Measurements from ENCODE around the gene PRR12.

The PRR12 gene, protein sequence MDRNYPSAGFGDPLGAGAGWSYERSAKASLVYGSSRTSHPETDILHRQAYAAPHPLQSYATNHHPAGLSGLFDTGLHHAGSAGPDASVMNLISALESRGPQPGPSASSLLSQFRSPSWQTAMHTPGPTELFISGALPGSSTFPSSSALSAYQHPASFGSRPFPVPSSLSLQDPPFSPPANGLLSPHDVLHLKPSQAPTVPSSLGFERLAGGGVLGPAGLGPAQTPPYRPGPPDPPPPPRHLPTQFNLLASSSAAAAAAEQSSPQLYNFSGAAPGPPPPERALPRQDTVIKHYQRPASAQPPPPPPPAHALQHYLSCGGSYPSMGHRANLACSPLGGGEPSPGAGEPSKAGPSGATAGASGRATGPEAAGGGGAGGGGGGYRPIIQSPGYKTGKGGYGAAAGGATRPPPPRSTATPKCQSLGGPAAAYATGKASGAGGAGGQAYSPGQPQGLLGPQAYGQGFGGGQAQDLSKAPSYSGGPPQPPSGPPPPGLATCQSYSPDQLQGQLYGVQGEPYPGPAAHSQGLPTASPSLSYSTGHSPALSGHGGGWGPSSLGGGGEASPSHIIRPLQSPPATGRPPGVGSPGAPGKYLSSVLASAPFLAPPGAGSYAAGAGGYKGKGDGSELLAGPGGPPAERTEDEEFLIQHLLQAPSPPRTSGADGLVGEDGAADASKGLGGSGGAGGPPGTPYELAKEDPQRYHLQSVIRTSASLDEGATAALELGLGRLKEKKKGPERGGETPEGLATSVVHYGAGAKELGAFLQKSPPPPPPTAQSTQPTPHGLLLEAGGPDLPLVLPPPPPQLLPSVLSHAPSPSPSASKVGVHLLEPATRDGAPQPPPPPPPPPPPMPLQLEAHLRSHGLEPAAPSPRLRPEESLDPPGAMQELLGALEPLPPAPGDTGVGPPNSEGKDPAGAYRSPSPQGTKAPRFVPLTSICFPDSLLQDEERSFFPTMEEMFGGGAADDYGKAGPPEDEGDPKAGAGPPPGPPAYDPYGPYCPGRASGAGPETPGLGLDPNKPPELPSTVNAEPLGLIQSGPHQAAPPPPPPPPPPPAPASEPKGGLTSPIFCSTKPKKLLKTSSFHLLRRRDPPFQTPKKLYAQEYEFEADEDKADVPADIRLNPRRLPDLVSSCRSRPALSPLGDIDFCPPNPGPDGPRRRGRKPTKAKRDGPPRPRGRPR (N-terminal part only)

DNA sequence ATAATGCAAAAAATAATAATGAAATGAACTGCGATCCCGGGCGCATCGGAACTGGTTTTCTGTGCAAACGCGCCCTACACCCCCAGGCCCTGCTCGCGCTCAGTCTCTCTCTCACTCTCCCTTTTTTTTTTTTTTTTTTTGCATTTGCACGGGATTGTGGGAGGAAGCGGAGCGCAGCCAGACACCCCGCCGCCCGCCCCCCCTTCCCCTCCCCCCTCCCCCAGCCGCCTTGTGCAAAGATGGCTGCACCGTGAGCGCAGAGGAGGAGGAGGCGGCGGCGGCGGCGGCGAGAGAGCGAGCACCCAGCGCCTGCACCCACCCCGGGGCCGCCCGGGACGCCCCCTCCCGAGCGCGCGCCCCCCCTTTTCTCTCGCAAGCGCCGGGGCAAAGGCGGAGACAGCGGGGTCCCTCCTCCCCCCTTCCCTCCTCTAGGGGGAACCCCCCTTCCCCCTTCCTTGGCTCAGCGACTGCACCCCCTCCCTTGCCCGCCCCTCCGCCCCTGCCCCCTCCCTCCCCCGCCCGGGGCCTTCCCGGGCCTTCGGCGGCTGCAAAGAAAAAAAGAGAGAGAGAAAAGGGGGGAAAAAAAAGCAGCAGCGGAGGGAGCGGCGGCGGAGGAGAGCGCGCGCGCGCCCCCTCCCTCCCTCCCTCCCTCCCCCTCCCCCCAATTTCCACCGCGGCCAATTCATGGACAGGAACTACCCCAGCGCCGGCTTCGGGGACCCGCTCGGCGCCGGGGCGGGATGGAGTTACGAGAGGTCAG is at the start of gene PRR12:
Gene PRR12, plus strand, starts transcription at position 212 of the 760 bp plus-strand sequence. Its CDS starts 473 bp downstream, at position 685.
- in situ Hi-C loops (cut with MboI; ENCODE audit: low sequenced_read_pairs), result no loop called here

DNA sequence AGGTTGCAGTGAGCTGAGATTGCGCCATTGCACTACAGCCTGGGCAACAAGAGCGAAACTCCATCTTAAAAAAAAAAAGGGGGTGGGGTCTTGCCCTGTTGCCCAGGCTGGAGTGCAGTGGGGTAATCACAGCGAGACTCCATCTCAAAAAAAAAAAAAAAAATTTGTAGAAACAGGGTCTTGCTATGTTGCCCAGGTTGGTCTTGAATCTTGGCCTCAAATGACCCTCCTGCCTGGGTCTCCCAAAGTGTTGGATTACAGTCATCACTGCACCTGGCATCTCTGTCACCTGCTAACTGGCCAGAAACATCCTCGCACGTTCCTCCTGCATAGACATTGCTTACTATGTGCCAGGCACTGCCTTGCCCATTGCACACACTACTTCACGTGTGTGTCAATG is 49.1 kb upstream of the PRR12 start:
- in situ Hi-C loops (cut with MboI; ENCODE audit: low sequenced_read_pairs), result no loop called here

DNA sequence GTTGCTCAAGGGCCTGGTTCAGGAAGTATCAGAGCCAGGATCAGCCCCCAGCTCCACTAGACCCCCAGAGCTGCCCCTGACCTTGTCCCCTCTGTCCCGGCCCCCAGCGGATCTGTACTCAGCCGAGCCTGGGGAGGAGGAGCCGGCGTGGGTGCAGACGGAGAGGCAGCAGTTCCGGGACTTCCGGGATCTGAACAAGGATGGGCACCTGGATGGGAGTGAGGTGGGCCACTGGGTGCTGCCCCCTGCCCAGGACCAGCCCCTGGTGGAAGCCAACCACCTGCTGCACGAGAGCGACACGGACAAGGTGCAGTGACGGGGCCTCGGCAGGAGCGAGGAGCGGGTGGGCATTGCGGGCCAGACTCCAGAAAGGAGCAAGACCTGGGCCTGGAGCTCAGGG is 48.5 kb upstream of the PRR12 start:
- in situ Hi-C loops (cut with MboI; ENCODE audit: low sequenced_read_pairs), result no loop called here

DNA sequence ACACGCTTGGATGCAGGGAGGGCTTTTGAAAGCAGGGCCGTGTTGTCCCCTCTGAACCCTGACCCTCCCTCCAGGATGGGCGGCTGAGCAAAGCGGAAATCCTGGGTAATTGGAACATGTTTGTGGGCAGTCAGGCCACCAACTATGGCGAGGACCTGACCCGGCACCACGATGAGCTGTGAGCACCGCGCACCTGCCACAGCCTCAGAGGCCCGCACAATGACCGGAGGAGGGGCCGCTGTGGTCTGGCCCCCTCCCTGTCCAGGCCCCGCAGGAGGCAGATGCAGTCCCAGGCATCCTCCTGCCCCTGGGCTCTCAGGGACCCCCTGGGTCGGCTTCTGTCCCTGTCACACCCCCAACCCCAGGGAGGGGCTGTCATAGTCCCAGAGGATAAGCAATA is 48.0 kb upstream of the PRR12 start:
- in situ Hi-C loops (cut with MboI; ENCODE audit: low sequenced_read_pairs), result no loop called here

DNA sequence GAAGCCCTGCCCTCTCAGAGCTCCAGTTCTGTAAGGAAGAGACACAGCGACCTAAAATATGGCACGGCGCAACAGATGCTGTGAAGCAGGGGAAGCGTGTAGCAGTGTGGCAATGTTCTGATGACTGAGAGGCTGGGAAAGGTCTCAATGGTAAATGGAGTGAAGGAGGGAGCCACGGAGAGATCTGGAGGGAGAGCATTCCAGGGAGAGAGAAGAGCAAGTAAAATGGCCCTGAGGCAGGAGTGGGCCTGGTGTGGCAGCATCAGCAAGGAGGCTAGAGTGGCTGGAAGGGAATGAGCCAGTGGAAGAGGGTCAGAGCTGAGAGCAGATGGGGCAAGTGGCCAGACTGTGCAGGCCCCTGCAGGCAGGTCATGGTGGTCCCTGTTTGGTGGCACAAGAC is 46.8 kb upstream of the PRR12 start:
- in situ Hi-C loops (cut with MboI; ENCODE audit: low sequenced_read_pairs), result no loop called here

DNA sequence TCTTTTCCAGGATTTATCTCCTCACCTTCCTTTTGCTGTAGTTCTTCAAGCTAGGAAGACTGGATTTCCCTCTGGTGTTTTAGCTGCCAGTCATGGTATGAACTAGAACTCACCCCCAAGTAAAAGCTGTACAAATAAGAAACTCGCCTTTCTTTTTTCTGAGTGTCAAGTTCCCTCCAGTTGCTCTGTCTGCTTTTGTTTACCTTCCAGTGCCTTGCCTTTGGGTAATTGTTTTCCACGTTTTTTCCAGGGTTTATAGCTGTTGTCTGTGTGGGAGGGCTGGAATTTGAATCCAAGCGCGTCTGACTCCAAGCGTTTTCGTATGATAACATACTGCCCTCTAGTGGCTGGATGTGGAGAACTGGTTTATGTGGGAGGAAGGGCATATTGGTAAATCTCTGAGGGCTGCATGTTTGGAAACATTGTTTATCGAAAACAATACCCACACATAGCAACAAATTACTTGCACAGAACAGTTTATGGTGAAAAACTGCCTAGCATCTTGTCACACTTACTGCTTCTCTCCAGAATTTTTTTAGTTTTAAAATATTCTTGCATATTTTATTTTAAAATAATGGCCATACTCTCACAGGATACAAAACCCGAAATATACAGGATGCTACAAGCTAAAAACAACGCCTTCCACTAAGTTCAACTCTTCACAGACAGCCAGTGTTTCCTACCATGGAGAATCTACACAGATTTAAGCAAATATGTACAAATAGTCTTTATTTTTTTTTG is 44.0 kb upstream of the PRR12 start:
- in situ Hi-C loops (cut with MboI; ENCODE audit: low sequenced_read_pairs), result loop anchor here (5.0 kb wide), 1 partner anchor 40 kb away; no protein-coding TSS in a partner anchor

DNA sequence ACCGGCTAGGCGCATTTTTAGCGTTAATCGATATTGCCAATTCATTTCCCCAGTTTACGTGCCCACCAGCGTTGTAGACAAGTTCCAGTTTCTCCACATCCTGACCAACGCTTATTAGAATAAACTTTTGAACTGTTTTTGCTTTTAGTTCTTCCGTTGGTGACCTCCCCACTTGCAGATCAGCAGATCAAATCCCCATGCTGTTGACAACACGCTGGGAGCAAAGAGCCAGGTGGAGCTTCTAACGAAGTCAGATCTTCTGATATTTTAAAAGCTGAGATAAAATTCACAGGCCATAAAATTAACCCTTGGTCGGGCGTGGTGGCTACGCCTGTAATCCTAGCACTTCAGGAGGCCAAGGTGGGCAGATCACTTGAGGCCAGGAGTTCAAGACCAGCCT is 41.9 kb upstream of the PRR12 start:
- in situ Hi-C loops (cut with MboI; ENCODE audit: low sequenced_read_pairs), result loop anchor here (5.0 kb wide), 1 partner anchor 42 kb away; no protein-coding TSS in a partner anchor

DNA sequence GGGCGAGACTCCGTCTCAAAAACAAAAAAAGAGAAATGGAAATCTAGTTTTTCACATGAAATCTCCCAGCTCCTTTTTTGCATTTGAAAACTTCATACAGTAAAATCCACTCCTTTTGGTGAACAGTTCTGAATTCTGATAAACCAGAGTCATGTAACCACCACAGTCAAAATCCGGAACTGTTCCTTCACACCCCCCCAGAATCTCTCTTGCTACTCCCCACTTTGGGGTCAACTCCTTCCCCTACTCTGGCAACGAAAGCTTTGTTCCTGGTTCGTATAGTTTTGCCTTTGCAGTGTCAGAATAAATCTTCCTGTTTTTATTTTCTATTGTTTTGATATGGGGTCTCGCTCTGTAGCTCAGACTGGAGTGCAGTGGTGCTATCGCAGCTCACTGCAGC is 39.5 kb upstream of the PRR12 start:
- in situ Hi-C loops (cut with MboI; ENCODE audit: low sequenced_read_pairs), result no loop called here

DNA sequence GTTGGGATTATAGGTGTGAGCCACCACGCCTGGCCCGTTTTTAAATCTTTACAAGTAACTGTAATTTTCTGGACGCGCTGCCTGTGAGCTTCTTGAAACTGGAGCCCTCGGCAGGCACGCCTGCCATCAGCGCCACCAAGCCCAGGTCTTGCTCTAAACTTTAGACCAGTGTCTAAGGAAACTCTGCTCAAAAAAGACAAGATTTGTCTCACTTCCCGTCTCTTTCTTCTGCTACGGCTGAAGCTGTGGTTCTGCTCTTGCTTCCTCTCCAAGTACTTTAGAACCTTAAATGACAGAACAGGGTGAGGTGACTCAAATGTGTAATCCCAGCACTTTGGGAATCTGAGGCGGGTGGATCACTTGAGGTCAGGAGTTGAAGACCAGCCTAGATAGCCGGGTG is 38.2 kb upstream of the PRR12 start:
- in situ Hi-C loops (cut with MboI; ENCODE audit: low sequenced_read_pairs), result no loop called here

DNA sequence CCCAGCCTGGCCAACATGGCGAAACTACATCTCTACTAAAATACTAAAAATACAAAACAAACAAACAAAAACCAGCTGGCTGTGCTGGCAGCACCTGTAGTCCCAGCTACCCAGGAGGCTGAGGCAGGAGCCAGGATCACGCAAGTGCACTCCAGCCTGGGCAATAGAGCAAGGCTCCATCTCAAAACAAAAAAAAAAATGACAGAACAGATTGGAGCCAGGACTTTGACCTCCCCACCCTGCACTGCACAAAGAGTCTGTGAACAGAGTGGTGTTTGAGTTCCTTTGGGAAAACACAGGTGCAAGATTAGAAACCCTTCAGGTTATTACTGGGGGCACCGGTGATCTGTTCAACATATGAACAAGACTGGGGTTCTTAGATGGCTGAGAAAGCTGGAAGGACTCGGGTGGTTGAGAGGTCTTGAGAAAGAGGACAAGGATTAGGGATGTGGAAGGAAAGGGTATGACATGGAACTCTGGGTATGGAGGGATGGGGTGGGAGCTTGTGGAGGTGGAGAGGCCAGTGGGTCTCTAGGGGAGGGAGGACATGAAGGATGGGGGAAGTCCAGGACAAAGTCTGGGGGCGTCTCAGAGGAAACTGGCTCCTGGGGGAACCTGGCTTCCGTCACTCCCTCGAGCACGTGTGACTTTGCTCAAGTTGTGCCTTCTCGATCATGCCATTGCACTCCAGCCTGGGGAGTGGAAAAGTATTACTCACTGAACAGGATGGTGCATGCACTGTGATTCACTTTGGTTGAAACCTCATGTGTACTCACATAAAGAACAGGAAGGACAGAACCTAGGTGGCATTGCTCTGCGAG is 37.3 kb upstream of the PRR12 start:
- in situ Hi-C loops (cut with MboI; ENCODE audit: low sequenced_read_pairs), result no loop called here

DNA sequence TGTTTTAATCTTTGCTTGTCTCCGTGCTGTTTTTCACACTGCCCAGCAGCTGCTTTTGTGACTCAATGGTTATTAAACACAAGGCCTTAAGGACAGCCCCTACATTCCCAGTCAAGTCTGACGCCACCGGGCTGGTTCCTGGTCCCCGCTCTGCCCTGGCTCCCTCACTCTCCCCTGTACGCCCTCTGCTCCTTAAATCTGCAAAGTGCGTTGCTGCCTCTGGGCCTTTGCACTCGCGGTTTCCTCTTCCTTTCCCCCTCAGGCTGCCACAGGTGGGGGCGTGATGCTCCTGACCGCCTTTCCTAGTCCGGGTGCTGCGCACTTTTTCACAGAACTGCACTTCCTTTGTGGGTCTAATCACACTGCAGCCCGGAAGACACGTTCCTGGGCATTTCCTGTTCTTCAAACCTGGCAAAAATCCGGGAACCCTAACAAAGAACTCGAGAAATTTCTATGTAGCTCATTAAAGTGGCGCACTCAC is 36.2 kb upstream of the PRR12 start:
- in situ Hi-C loops (cut with MboI; ENCODE audit: low sequenced_read_pairs), result no loop called here

DNA sequence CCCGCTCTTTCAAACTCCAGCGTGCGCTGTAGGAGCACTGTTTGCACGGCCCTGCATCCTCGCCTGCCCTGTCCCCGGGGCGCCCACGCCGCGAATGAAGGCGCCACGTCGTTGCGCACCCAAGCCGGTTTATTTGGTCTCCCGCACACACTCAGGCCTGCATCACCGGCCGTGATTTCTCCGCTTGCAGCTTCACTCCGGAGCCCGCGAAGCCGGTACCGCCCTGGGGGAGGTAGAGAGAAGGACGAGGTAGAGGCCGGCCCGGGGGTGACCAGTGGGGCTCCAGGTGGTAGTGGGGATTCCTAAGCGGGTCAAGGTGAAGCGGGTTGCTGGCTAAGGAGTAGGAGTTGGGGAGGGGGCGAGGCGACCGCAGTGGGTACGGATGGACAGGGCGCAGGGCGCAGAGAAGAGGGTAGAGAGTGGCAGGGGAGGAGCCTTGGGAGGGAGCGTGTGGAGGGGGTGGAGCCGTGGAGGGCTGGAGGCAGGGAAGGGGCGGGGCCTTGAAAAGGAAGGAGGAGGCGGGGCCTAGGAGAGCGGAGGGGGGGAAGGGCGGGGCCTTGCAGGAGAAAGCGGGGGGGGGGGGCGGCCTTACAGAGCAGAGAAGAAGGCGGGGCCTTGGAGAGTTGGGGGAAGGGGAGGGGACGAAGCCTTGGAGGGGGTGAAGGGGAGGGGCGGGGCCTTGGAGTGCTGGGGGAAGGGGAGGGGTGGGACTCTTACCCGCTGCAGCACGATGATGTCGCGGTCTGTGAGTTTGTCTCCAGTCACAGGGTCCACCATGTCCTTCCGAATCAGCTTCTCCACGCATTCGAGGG is 35.2 kb upstream of the PRR12 start:
- in situ Hi-C loops (cut with MboI; ENCODE audit: low sequenced_read_pairs), result no loop called here

DNA sequence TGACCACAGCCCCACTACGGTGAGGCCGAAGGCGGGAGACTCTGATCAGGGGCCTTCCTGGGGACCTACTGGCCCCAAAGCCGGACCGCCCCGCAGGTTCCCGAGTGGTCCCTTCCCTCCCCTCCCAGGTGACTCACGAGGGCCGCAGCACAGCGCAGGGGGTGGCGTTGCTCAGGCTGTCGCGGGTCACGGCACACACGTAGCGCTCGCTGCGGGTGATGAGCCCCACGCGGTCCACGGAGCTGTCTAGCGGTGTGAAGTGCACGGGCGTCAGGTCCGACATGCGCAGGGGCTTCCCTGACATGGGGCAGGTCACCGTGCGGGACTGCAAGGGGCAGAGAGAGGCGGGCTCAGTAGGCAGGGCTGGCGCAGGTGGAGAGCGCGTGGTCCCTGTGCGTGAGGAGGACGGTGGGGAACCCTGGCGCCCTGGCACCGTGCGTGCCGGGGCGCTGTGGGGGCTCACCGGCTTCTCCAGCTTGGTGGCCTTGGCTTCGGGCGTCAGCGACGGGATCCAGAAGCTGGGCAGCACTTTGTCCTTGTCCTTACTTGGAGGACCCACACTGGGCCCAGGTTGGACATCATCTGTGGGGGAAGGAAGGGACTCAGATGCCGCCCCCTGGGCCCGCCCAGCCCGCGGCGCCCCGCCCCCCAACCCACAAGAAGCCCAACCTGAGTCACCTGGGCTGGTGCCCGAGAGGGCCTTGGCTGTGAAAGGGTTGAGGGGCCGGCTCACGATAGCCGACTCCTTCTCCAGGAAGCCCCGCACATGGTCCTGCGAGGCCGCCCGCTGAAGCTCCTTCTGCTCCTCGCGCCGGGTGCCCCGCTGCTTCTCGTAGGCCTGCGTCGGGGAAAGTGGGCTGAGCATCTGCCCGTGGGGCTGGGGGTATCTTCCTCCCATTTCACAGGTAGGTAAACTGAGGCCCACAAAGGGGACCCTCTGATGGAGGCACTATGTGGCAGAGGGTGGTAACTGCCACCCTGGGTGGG is 34.3 kb upstream of the PRR12 start:
- in situ Hi-C loops (cut with MboI; ENCODE audit: low sequenced_read_pairs), result no loop called here

DNA sequence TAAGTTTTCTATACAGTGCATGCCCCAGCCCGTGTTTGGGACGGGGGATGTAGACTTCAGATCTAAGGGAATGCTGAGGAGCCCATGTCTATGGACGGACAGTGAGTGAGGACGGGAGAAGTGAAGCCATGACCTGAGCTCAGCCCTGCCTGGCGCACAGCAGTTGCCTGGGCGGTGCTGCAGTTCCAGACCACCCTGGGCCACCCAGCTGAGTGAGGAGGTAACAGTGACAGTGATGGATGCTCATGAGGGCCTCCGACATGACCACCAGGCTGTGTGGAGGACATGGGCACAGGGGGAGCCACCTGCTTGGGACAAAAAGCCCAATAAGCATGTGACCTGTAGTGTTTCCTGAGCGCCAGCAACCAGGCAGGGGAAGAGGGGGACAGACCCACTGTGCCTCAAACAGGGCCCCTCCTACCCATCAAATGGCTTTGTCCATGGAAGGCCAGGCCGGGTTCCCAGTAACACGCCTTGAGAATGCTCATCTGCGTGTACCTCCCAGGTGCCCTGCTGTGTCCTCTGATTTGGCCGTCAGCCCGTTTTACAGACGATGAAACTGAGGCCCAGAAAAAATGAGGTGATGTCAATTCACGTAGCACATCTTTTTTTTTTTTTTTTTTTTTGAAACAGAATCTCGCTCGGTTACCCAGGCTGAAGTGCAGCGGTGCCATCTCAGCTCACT is 33.2 kb upstream of the PRR12 start:
- in situ Hi-C loops (cut with MboI; ENCODE audit: low sequenced_read_pairs), result no loop called here

DNA sequence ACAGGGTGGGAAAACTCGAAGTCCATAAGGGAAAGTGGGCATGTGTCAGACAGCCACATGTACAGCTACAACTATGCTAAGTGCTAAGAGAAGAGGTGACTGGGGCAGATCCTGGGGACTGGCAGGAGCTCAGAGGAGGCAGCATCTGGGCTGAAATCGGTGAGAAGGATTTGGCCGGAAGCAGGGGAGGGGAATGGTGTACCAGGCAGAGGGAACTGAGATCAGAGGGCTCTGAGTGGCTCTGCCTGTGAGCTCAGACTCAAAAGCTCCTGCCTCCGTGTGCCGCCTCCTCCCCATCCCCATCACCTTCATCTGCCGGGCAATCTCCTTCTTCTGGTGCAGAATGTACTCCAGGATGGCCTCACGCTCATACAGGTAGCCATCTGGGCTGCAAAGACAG is 32.4 kb upstream of the PRR12 start:
- in situ Hi-C loops (cut with MboI; ENCODE audit: low sequenced_read_pairs), result no loop called here

DNA sequence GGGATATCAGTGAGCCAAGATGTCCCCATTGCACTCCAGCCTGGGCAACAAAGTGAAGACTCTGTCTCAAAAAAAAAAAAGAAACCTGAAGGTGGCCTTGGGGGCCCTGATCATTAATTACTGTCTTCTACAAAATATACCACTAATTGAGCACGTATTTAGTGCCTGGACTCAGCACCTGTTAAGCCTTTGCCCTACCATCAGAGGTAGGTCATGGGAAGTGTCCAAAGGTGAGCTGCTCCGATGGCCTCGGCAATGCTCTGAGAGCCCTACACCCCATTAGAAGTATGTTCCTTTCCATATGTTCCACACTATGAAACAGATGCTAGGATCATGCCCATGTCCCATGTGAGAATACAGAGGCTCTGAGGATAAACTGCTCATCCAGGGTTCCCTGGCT is 31.5 kb upstream of the PRR12 start:
- in situ Hi-C loops (cut with MboI; ENCODE audit: low sequenced_read_pairs), result no loop called here
